GM12891 (cell line): Measurements from ENCODE around the gene ACE.

Experiments
- POLR2A ChIP-seq: IDR thresholded peaks from 2 replicates; pipeline ENCODE4 v1.6.1; 2011; ENCODE audit warnings: low read depth, low read length, control low read depth
- POLR2AphosphoS5 ChIP-seq: IDR thresholded peaks from 2 replicates; pipeline ENCODE4 v1.6.1; 2011; ENCODE audit warnings: low read depth, low read length, control low read depth
- POU2F2 ChIP-seq: IDR thresholded peaks from 2 replicates; pipeline ENCODE4 v1.6.1; 2011; ENCODE audit warnings: low read depth, mild to moderate bottlenecking, control low read depth, low read length, moderate library complexity
- SPI1 ChIP-seq: IDR thresholded peaks from 2 replicates; pipeline ENCODE4 v1.6.1; 2011; ENCODE audit warnings: low read depth, low read length, control low read depth
- TAF1 ChIP-seq: IDR thresholded peaks from 2 replicates; pipeline ENCODE4 v1.6.1; 2011; ENCODE audit warnings: low read depth, low read length, control low read depth

GRCh38 chr17:63523253-63523855, 46.5 kb downstream of the ACE start, which contains the start of gene KCNH6:
- TF ChIP-seq POLR2AphosphoS5: no peak
- TF ChIP-seq POLR2A: no peak
- TF ChIP-seq TAF1: no peak
- no peak for TF ChIP-seq POU2F2
- no peak for TF ChIP-seq SPI1
